Fibroblast of lung (primary cell): ENCODE results near the gene FAM24B.

Experiments used
- CTCF ChIP-seq, 2 donors: IDR thresholded peaks in 1 of 2; conservative IDR thresholded peaks in 1 of 2; 1 replicate in 1 of 2; 2 replicates in 1 of 2; pipeline ENCODE4 v1.5.1; 2011 to 2012; ENCODE audit warnings: low read length in 2 of 2, control low read depth in 1 of 2, inconsistent platforms in 1 of 2, low read depth in 1 of 2, mild to moderate bottlenecking in 1 of 2
- EZH2 ChIP-seq: IDR thresholded peaks from 2 replicates; pipeline ENCODE4 v1.5.1; 2012; ENCODE audit warnings: low read length, control low read depth, mild to moderate bottlenecking; ENCODE audit errors: missing control alignments

GRCh38 chr10:122830273-122830964 is 49.0 kb downstream of the FAM24B start:
- TF ChIP-seq CTCF (conservative IDR thresholded peaks at IDR 0.05 in 1 of 2, IDR thresholded peaks at IDR 0.05 in 1 of 2; ENCODE audit: low read depth in 1 of 2, low read length in 2 of 2): no peak
- TF ChIP-seq EZH2: no peak
